DND-41 (cell line): ENCODE data around the gene MYO1D.
"Not testable (repeated sequence)": the region's sequence is repeated elsewhere in the genome, so short reads cannot be mapped to it uniquely, and the experiment has no call there.

Experiments used
- ATAC-seq: fragments of 200-7000 bp; cut with Tn5 transposase; 3 replicates; pipeline ENCODE4 v1.9.1; 2021; ENCODE audit warnings: low read depth; ENCODE audit not compliant: insufficient read depth
- DNase-seq: peaks from one replicate; pipeline ENCODE4 v3.0.0-alpha.2; 2020
- H2AFZ ChIP-seq: 2 replicates; pipeline ENCODE4 v1.6.0; 2012; ENCODE audit warnings: low read depth, low read length
- H3K27ac ChIP-seq: 2 replicates; pipeline ENCODE4 v1.5.1; 2012; ENCODE audit warnings: low read length, inconsistent platforms
- H3K27me3 ChIP-seq: fragments of 200-600 bp; sonication (generic); 2 replicates; pipeline ENCODE4 v1.6.0; 2012; ENCODE audit warnings: low read length, mild to moderate bottlenecking, inconsistent platforms; ENCODE audit not compliant: insufficient read depth, poor library complexity
- H3K36me3 ChIP-seq: 2 replicates; pipeline ENCODE4 v1.5.1; 2012; ENCODE audit warnings: low read length, inconsistent platforms; ENCODE audit not compliant: insufficient read depth
- H3K4me1 ChIP-seq: 2 replicates; pipeline ENCODE4 v1.5.1; 2012; ENCODE audit warnings: mild to moderate bottlenecking, low read length; ENCODE audit not compliant: insufficient read depth
- H3K4me2 ChIP-seq: 2 replicates; pipeline ENCODE4 v1.6.0; 2012; ENCODE audit warnings: mild to moderate bottlenecking, moderate library complexity, low read length, inconsistent platforms; ENCODE audit not compliant: insufficient read depth
- H3K4me3 ChIP-seq, 2 experiments: fragments of 200-600 bp in 1 of 2; shearing (Covaris generic) in 1 of 2; 2 replicates each; pipeline ENCODE4 v1.5.1; 2012 to 2016; ENCODE audit warnings: inconsistent platforms in 2 of 2, low read length in 2 of 2, mild to moderate bottlenecking in 2 of 2, low read depth in 1 of 2, moderate library complexity in 1 of 2
- H3K79me2 ChIP-seq: 2 replicates; pipeline ENCODE4 v1.6.0; 2012; ENCODE audit warnings: low read length, inconsistent platforms; ENCODE audit not compliant: insufficient read depth
- H3K9ac ChIP-seq: 2 replicates; pipeline ENCODE4 v1.6.0; 2012; ENCODE audit warnings: low read depth, mild to moderate bottlenecking, inconsistent platforms, low read length, moderate library complexity
- H3K9me3 ChIP-seq: 2 replicates; pipeline ENCODE4 v1.5.1; 2012; ENCODE audit warnings: low read length, moderate library complexity, mild to moderate bottlenecking, inconsistent platforms; ENCODE audit not compliant: insufficient read depth, severe bottlenecking
- H4K20me1 ChIP-seq: 2 replicates; pipeline ENCODE4 v1.6.0; 2012; ENCODE audit warnings: low read length; ENCODE audit not compliant: insufficient read depth
- EZH2 ChIP-seq: IDR thresholded peaks from 3 replicates; pipeline ENCODE4 v1.6.1; 2012; ENCODE audit warnings: borderline replicate concordance, low read depth, mild to moderate bottlenecking, moderate library complexity, low read length, inconsistent platforms; ENCODE audit not compliant: severe bottlenecking
- TF ChIP-seq, protein P1 (sequence below): IDR thresholded peaks from 2 replicates; pipeline ENCODE4 v1.5.1; 2012; ENCODE audit warnings: borderline replicate concordance, low read length, moderate library complexity, mild to moderate bottlenecking; ENCODE audit not compliant: poor library complexity, severe bottlenecking; ENCODE audit errors: extremely low read depth

The MYO1D gene

DNA sequence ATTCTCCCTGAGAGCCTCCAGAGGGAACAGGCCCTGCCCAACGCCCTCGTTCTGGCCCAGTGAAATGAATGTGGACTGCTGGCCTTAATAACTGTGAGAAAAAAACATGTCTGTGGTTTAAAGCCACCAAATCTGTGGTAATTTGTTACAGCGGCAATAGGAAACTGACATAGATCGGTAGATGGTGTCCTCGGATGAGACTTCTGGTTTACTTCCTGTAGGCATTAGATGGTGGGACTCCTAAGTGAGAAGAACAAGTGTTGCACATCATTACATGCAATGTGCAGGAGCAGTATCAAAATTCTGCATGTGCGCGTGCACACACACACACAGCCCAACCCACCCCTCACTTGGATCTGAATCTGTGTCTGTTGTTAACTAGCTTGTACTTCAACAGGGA lies 348.1 kb downstream of the MYO1D start:
- Histone ChIP-seq H3K27me3 (peaks cover 16% of the 10 kb centered on the region), H3K36me3 (no peaks in the 10 kb centered on the region), H4K20me1 (no peaks in the 10 kb centered on the region), H3K79me2 (no peaks in the 10 kb centered on the region), H3K4me1 (no peaks in the 10 kb centered on the region), H3K9me3 (no peaks in the 10 kb centered on the region), H3K27ac (no peak overlapping the region), H3K4me2 (no peak overlapping the region), H3K4me3 (no peak overlapping the region), H3K9ac (no peak overlapping the region), H2AFZ (no peak overlapping the region)
- ATAC-seq (no peak), DNase-seq (no peak)
- TF ChIP-seq, protein P1, sequence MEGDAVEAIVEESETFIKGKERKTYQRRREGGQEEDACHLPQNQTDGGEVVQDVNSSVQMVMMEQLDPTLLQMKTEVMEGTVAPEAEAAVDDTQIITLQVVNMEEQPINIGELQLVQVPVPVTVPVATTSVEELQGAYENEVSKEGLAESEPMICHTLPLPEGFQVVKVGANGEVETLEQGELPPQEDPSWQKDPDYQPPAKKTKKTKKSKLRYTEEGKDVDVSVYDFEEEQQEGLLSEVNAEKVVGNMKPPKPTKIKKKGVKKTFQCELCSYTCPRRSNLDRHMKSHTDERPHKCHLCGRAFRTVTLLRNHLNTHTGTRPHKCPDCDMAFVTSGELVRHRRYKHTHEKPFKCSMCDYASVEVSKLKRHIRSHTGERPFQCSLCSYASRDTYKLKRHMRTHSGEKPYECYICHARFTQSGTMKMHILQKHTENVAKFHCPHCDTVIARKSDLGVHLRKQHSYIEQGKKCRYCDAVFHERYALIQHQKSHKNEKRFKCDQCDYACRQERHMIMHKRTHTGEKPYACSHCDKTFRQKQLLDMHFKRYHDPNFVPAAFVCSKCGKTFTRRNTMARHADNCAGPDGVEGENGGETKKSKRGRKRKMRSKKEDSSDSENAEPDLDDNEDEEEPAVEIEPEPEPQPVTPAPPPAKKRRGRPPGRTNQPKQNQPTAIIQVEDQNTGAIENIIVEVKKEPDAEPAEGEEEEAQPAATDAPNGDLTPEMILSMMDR: no peak
- no peak for TF ChIP-seq EZH2

DNA sequence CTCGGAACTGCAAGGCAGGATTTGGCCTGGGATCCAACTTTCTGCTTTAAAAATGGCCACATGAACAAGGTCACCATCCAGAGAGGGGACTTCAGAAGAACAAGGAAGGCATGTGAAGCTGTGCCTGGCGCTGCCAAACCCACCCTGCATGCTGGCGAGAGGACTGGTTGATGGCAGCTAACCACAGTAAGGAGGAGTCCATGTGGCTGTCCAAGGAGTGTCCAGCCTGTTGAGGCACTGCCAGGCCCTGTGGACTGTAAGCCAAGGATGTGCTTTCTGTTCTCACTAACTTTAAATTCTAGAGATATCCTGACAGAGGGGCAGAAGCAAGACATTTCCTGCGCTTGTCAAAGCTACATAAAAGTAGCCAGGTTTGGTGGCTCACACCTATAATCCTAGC lies 349.8 kb downstream of the MYO1D start:
- Histone ChIP-seq H3K79me2 (no peaks in the 10 kb centered on the region), H3K9me3 (no peaks in the 10 kb centered on the region), H3K27me3 (peaks cover 7% of the 10 kb centered on the region), H3K4me2 (no peak overlapping the region), H2AFZ (no peak overlapping the region), H3K9ac (no peak overlapping the region), H3K4me3 (no peak overlapping the region), H4K20me1 (no peaks in the 10 kb centered on the region), H3K4me1 (no peaks in the 10 kb centered on the region), H3K27ac (no peak overlapping the region), H3K36me3 (no peaks in the 10 kb centered on the region)
- TF ChIP-seq, protein P1: no peak
- no peak for TF ChIP-seq EZH2
- no peak for ATAC-seq
- DNase-seq: no peak

DNA sequence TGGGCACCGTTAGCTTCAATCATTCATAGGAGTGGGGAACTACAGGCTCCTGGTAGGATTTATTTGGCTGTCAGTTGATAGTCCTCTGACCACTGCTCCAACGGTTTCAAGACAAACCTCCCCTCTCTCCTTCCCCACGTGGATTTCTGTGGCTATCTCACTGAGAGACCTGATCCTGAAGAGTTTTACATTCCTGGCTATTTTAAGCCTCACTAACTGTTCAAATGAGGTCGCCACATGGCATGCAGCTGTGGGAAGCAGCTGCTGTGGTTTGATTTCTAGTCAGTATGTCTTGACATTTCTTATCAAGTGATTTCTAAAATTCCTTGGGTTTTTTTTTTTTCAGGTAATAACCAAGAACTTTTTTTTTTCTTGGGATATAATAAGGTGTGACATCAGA lies 351.8 kb downstream of the MYO1D start:
- H3K79me2 ChIP-seq: no peaks in the 10 kb centered on the region
- no peak overlapping the region for H3K9ac ChIP-seq
- no peak overlapping the region for H2AFZ ChIP-seq
- no peaks in the 10 kb centered on the region for H4K20me1 ChIP-seq
- H3K9me3 ChIP-seq: no peaks in the 10 kb centered on the region
- H3K4me3 ChIP-seq: no peak overlapping the region
- H3K4me1 ChIP-seq: peaks cover 5% of the 10 kb centered on the region
- no peaks in the 10 kb centered on the region for H3K36me3 ChIP-seq
- peaks cover 7% of the 10 kb centered on the region for H3K27me3 ChIP-seq
- H3K27ac ChIP-seq: no peak overlapping the region
- TF ChIP-seq EZH2: no peak
- TF ChIP-seq, protein P1: no peak
- H3K4me2 ChIP-seq: no peak overlapping the region
- no peak for DNase-seq
- no peak for ATAC-seq

DNA sequence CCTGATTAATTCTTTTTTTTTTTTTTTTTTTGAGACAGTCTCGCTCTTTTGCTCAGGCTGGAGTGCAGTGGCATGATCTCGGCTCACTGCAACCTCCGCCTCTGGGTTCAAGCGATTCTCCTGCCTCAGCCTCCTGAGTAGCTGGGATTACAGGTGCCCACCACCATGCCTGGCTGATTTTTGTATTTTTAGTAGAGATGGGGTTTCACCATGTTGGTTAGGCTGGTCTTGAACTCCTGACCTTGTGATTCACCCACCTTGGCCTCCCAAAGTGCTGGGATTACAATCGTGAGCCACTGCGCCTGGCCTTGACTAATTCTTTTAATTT lies 352.4 kb downstream of the MYO1D start:
- not testable (repeated sequence) for ATAC-seq, H3K9me3 ChIP-seq, H4K20me1 ChIP-seq, DNase-seq, H3K79me2 ChIP-seq, H3K36me3 ChIP-seq, H3K9ac ChIP-seq, H3K27me3 ChIP-seq, H3K27ac ChIP-seq, H3K4me3 ChIP-seq, H2AFZ ChIP-seq, H3K4me2 ChIP-seq
- H3K4me1 ChIP-seq: peaks cover 11% of the 10 kb centered on the region
